Coronary artery (tissue), 2 donors: ENCODE data around the gene METTL15.
"Not testable (repeated sequence)": the region's sequence is repeated elsewhere in the genome, so short reads cannot be mapped to it uniquely, and the experiment has no call there.

ENCODE experiments used
- DNase-seq: peaks from one replicate; pipeline ENCODE4 v3.0.0-alpha.2; 2017; ENCODE audit warnings: low spot score
- H3K27ac ChIP-seq, 2 donors: fragments of 200-600 bp; sonication (generic); one replicate each; pipeline ENCODE4 v1.5.1; 2016 to 2019
- H3K4me3 ChIP-seq: fragments of 200-600 bp; sonication (generic); 2 replicates; pipeline ENCODE4 v1.5.1; 2016; ENCODE audit warnings: mild to moderate bottlenecking, moderate library complexity
- CTCF ChIP-seq: fragments of 200-600 bp; sonication (generic); IDR thresholded peaks from one replicate; pipeline ENCODE4 v1.5.1; 2019; ENCODE audit warnings: antibody characterized with exemption

Gene METTL15

GRCh38 chr11:28318871-28319270 is 210.7 kb downstream of the METTL15 start:
- H3K27ac ChIP-seq, result no peak overlapping the region
- DNase-seq, result no peak
- no peak overlapping the region for H3K4me3 ChIP-seq
- no peak for TF ChIP-seq CTCF

GRCh38 chr11:28323621-28324020 is 215.4 kb downstream of the METTL15 start:
- TF ChIP-seq CTCF, result no peak
- no peak overlapping the region for H3K4me3 ChIP-seq
- DNase-seq, result no peak
- H3K27ac ChIP-seq, result no peak overlapping the region

- H3K27ac ChIP-seq, H3K4me3 ChIP-seq, DNase-seq: not testable (repeated sequence)
These were observed 224.2 kb downstream of the METTL15 start for GRCh38 chr11:28332393-28332792.

GRCh38 chr11:28337701-28338100 is 229.5 kb downstream of the METTL15 start:
- no peak for DNase-seq
- no peak for TF ChIP-seq CTCF
- no peak overlapping the region for H3K27ac ChIP-seq

GRCh38 chr11:28338371-28338770 is 230.2 kb downstream of the METTL15 start:
- DNase-seq, result no peak
- Histone ChIP-seq H3K4me3 (no peak overlapping the region), H3K27ac (no peak overlapping the region)
- TF ChIP-seq CTCF, result no peak

More at GRCh38 chr11:28337701-28338100, 229.5 kb downstream of the METTL15 start:
- no peak overlapping the region for H3K4me3 ChIP-seq

- Histone ChIP-seq H3K4me3 (no peak overlapping the region), H3K27ac (no peak overlapping the region)
- DNase-seq, result no peak
- TF ChIP-seq CTCF, result no peak
These were observed 231.3 kb downstream of the METTL15 start for GRCh38 chr11:28339488-28339887.

- TF ChIP-seq CTCF, result no peak
- no peak for DNase-seq
- Histone ChIP-seq H3K27ac (no peak overlapping the region), H3K4me3 (no peak overlapping the region)
These were observed 234.5 kb downstream of the METTL15 start for GRCh38 chr11:28342716-28343115.
